Thoracic aorta (tissue), 2 donors: ENCODE data around the gene TRMT5. TPM values are rescaled to one million over a fixed set of nuclear protein-coding genes. Genes with fewer than 3 reads are reported as not detected.
A peak's percentile ranks its signal among the peaks of the same experiment; 100 is the strongest.

Experiments
- ATAC-seq: fragments of 150-250 bp; one replicate; pipeline ENCODE4 v1.8.0; 2017; ENCODE audit warnings: low read depth; ENCODE audit not compliant: insufficient number of reproducible peaks, low FRiP score
- DNase-seq: peaks from one replicate; pipeline ENCODE4 v3.0.0-alpha.2; 2020; ENCODE audit warnings: low spot score
- H3K27ac ChIP-seq, 2 donors: fragments of 200-600 bp; sonication (generic); 1 replicate in 1 of 2; 2 replicates in 1 of 2; pipeline ENCODE4 v1.5.1; 2016; ENCODE audit warnings: mild to moderate bottlenecking in 2 of 2, moderate library complexity in 2 of 2
- H3K27me3 ChIP-seq: fragments of 200-600 bp; sonication (generic); replicated peaks from 2 replicates; pipeline ENCODE4 v1.6.0; 2016; ENCODE audit warnings: mild to moderate bottlenecking; ENCODE audit not compliant: insufficient read depth
- H3K36me3 ChIP-seq: fragments of 200-600 bp; sonication (generic); one replicate; pipeline ENCODE4 v1.5.1; 2016
- H3K4me1 ChIP-seq, 2 donors: fragments of 200-600 bp; sonication (generic); 1 replicate in 1 of 2; 2 replicates in 1 of 2; pipeline versions ENCODE4 v1.5.1 to v1.6.0; 2016; ENCODE audit warnings: low read depth in 2 of 2, mild to moderate bottlenecking in 1 of 2; ENCODE audit not compliant: control insufficient read depth in 1 of 2
- H3K4me3 ChIP-seq: fragments of 200-600 bp; sonication (generic); 2 replicates; pipeline ENCODE4 v1.5.1; 2016; ENCODE audit warnings: mild to moderate bottlenecking
- H3K9me3 ChIP-seq: fragments of 200-600 bp; sonication (generic); 2 replicates; pipeline ENCODE4 v1.5.1; 2016
- CTCF ChIP-seq: fragments of 200-600 bp; sonication (generic); IDR thresholded peaks from one replicate; pipeline ENCODE4 v1.5.1; 2019; ENCODE audit warnings: antibody characterized with exemption
- total RNA-seq, 2 donors: library from RNA; depleted of rRNA; stranded (reverse); fragments of >200 nt; gene quantifications; one replicate each; pipeline versions ENCODE4 v1.1.0 to v1.2.3, GENCODE V29; 2016

TRMT5 gene
- total RNA-seq, 2 donors from 2014 or later: 4.2 to 12.2 TPM

GRCh38 chr14:60956632-60957031 lies 24.2 kb downstream of the TRMT5 start:
- Histone ChIP-seq H3K9me3 (peaks cover 26% of the 10 kb centered on the region), H3K27ac (no peak overlapping the region), H3K36me3 (no peaks in the 10 kb centered on the region), H3K27me3 (no peaks in the 10 kb centered on the region), H3K4me3 (no peak overlapping the region), H3K4me1 (peaks cover 0 to 5% of the 10 kb centered on the region in 2 donors)
- ATAC-seq (no peak), DNase-seq (no peak)
- TF ChIP-seq CTCF: no peak

DNA sequence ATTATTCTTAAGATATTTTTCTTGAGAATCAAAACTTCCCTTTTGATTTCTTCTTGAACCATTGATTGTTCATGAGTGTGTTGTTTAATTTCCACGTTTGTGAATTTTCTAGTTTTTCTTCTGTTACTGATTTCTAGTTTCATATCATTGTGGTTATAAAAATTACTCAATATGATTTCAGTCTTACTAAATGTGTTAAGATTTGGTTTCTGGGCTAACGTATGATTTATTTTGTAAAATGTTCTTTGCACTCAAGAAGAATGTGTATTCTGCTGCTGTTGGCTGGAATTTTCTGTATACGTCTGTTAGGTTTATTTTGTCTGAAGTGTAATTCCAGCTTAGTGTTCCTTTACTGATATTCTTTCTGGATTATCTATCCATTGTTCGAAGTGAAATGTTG lies 24.7 kb downstream of the TRMT5 start:
- DNase-seq (no peak), ATAC-seq (no peak)
- Histone ChIP-seq H3K4me3 (no peak overlapping the region), H3K9me3 (peaks cover 26% of the 10 kb centered on the region), H3K27ac (no peak overlapping the region), H3K27me3 (no peaks in the 10 kb centered on the region), H3K36me3 (no peaks in the 10 kb centered on the region), H3K4me1 (peaks cover 0 to 10% of the 10 kb centered on the region in 2 donors)
- TF ChIP-seq CTCF: no peak

DNA sequence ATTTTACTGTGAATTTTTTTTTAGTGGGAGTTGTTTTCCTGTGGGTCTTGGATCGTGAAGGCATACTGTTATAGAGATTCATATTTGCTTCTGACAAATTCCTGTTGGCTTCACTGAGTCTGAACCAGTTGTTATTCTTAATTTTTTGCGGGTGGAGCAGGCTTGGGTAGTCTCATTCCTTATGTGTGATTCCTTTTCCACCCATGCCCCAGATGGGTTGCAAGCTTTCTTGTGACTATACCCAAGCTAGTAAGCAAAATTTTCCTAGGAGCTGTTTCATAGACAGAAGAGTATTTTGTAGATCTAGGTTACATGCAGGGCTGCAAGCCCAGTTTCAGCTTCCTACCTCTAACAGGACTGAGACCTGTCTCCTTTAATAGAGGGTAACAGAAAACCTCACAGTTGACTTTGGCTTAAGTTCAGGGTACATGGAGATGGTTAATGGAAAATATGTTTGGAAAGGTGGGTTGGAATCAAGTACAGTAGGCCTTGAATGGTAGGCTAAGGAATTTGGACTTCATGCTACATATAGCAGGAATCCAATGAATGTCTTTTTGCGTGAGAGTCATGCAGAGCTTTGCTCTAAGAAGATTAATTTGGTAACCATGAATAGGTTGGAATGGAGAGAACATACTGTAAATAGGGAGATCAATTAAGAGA lies 29.0 kb downstream of the TRMT5 start:
- Histone ChIP-seq H3K36me3 (no peaks in the 10 kb centered on the region), H3K27me3 (no peaks in the 10 kb centered on the region), H3K9me3 (peaks cover 8% of the 10 kb centered on the region), H3K27ac (peak overlapping the region in 1 of 2 donors; percentile 3), H3K4me3 (peak overlapping the region; percentile 4), H3K4me1 (peaks cover 8 to 31% of the 10 kb centered on the region in 2 donors)
- DNase-seq (no peak), ATAC-seq (peak; percentile 20)
- TF ChIP-seq CTCF: no peak

GRCh38 chr14:60946773-60947172 lies 34.1 kb downstream of the TRMT5 start:
- peaks cover 13 to 34% of the 10 kb centered on the region in 2 donors for H3K4me1 ChIP-seq

GRCh38 chr14:60945984-60946383 lies 34.9 kb downstream of the TRMT5 start:
- ATAC-seq (no peak), DNase-seq (no peak)
- H3K4me3 ChIP-seq: no peak overlapping the region
- H3K27me3 ChIP-seq: no peaks in the 10 kb centered on the region
- no peak overlapping the region for H3K27ac ChIP-seq
- H3K9me3 ChIP-seq: no peaks in the 10 kb centered on the region
- no peak for TF ChIP-seq CTCF
- no peaks in the 10 kb centered on the region for H3K36me3 ChIP-seq
- peaks cover 13 to 26% of the 10 kb centered on the region in 2 donors for H3K4me1 ChIP-seq

More at GRCh38 chr14:60946773-60947172, 34.1 kb downstream of the TRMT5 start:
- H3K36me3 ChIP-seq: no peaks in the 10 kb centered on the region
- no peaks in the 10 kb centered on the region for H3K27me3 ChIP-seq
- no peak for ATAC-seq
- no peak overlapping the region for H3K27ac ChIP-seq
- no peaks in the 10 kb centered on the region for H3K9me3 ChIP-seq
- no peak for DNase-seq
- TF ChIP-seq CTCF: no peak
- no peak overlapping the region for H3K4me3 ChIP-seq
